MV-4-11 (cell line): ENCODE data around the gene KREMEN2.

Source experiments
- DNase-seq: peaks from one replicate; lab custom pipeline; 2025; lab: John Stamatoyannopoulos, UW

KREMEN2 gene

GRCh38 chr16:2964475-2965336 lies 631 bp downstream of the KREMEN2 start:
- DNase-seq, result peak; percentile 34

GRCh38 chr16:2966043-2966807 lies 2.1 kb downstream of the KREMEN2 start:
- no peak for DNase-seq

GRCh38 chr16:2966808-2967191 lies 2.7 kb downstream of the KREMEN2 start:
- no peak for DNase-seq

- no peak for DNase-seq
Observed at GRCh38 chr16:2967211-2967631, 3.1 kb downstream of the KREMEN2 start.

- DNase-seq, result no peak
Observed at GRCh38 chr16:2967721-2968161, 3.7 kb downstream of the KREMEN2 start.

- peak; percentile 74 for DNase-seq
Observed at GRCh38 chr16:2968368-2968737, 4.3 kb downstream of the KREMEN2 start.

GRCh38 chr16:2968738-2969544 lies 4.9 kb downstream of the KREMEN2 start, which contains the start of gene PAQR4:
PAQR4 (plus strand) TSS chr16:2969348; CDS start chr16:2969675, 327 bp downstream.
- peak; percentile 85 for DNase-seq

GRCh38 chr16:2969545-2970521 lies 5.8 kb downstream of the KREMEN2 start:
- peak; percentile 57 for DNase-seq

- DNase-seq, result no peak
Observed at GRCh38 chr16:2970563-2970962, 6.5 kb downstream of the KREMEN2 start.

GRCh38 chr16:2971134-2971984 lies 7.3 kb downstream of the KREMEN2 start:
- no peak for DNase-seq

- no peak for DNase-seq
Observed at GRCh38 chr16:2971985-2972784, 8.1 kb downstream of the KREMEN2 start.

- no peak for DNase-seq
Observed at GRCh38 chr16:2973093-2973492, 9.0 kb downstream of the KREMEN2 start.

- no peak for DNase-seq
Observed at GRCh38 chr16:2973605-2974318, 9.7 kb downstream of the KREMEN2 start.

- no peak for DNase-seq
Observed at GRCh38 chr16:2974319-2975056, 10.4 kb downstream of the KREMEN2 start.

GRCh38 chr16:2975161-2975795 lies 11.2 kb downstream of the KREMEN2 start:
- DNase-seq, result no peak

- no peak for DNase-seq
Observed at GRCh38 chr16:2976201-2976600, 12.1 kb downstream of the KREMEN2 start.

- no peak for DNase-seq
Observed at GRCh38 chr16:2976673-2977072, 12.6 kb downstream of the KREMEN2 start.
